ENCODE measurements around the gene TMEM258.
A peak's percentile ranks its signal among the peaks of the same experiment; 100 is the strongest.

The TMEM258 gene

DNA sequence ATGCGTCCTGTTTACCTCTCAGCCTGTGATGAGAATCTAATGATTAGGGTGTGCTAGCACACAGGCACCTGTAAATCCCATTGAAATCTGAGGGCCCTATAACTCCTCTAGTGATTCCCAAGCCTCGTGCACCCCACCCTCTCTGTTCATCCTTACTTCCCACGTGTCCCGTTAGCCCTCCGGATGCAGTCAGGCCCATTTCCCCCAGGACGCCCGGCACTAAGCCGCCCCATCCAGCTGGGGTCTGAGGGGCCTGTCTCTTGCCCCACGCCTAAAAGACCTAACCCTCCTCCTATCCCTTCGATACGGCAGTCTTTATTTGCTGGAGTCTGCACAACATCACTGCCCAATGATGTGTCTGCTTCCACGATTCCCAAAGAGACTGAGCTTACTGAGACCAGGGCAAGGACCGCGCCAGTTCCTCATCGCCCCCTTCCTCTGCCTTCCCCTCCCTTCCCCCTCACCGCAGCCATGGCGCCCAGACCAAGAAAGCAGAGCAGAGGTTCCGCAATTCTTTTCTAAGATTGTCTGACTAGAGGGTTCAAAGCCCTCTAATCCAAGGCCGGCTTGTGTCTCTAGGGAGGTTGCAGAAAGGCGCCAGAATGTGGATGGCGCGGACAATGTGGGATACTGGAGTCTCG lies 34.7 kb upstream of the TMEM258 start:
- Histone ChIP-seq H3K4me3 (ENCODE audit: insufficient read depth in 1 of 2, low read depth in 1 of 2, low read length in 2 of 2) (peak overlapping the region; percentile 82 to 87), H4K91ac (ENCODE audit: low read length) (peak overlapping the region; percentile 86), H2BK120ac (ENCODE audit: low read depth, low read length) (peak overlapping the region; percentile 44), H3K4me2 (ENCODE audit: low read length, poor library complexity, severe bottlenecking) (peak overlapping the region; percentile 94), H2BK12ac (ENCODE audit: low read length in 2 of 2) (peak overlapping the region; percentile 79 to 82), H3K23ac (ENCODE audit: low read length in 2 of 2) (peak overlapping the region in 1 of 2 experiments; percentile 97), H4K8ac (ENCODE audit: low read length) (peak overlapping the region; percentile 79), H2AK5ac (ENCODE audit: low read length, severe bottlenecking) (peak overlapping the region; percentile 27), H3K9ac (ENCODE audit: low read length) (peak overlapping the region; percentile 87), H3K27me3 (ENCODE audit: control insufficient read depth in 1 of 2, insufficient read depth in 1 of 2, low read length in 2 of 2) (no peaks in the 10 kb centered on the region), H3K4me1 (ENCODE audit: control insufficient read depth, insufficient read depth, low read depth, low read length) (peaks cover 25% of the 10 kb centered on the region), H3K27ac (ENCODE audit: low read length, poor library complexity, severe bottlenecking) (peak overlapping the region; percentile 58), H3K36me3 (ENCODE audit: control insufficient read depth in 1 of 2, insufficient read depth in 2 of 2, low read depth in 1 of 2, low read length in 2 of 2) (peaks cover 3 to 4% of the 10 kb centered on the region in 2 experiments), H3K9me3 (ENCODE audit: control insufficient read depth, low read length) (no peaks in the 10 kb centered on the region), H3K14ac (ENCODE audit: low read length in 2 of 2) (peak overlapping the region in 1 of 2 experiments; percentile 97), H3K18ac (ENCODE audit: low read depth in 1 of 2, low read length in 2 of 2) (peak overlapping the region; percentile 91 to 97), H3K4ac (ENCODE audit: low read depth in 1 of 2, low read length in 2 of 2) (peak overlapping the region; percentile 96 to 100), H2BK5ac (ENCODE audit: low read depth, low read length, poor library complexity, severe bottlenecking) (no peak overlapping the region), H3K79me1 (replicated peaks; ENCODE audit: low read length, poor library complexity, severe bottlenecking) (peaks cover 4% of the 10 kb centered on the region), H2BK15ac (ENCODE audit: low read depth, poor library complexity, severe bottlenecking) (peak overlapping the region; percentile 87), H2AFZ (ENCODE audit: low read depth, low read length) (no peak overlapping the region)
- DNase-seq: no peak
- 5% methylated on average over 23 of the region's 23 CpGs for WGBS

DNA sequence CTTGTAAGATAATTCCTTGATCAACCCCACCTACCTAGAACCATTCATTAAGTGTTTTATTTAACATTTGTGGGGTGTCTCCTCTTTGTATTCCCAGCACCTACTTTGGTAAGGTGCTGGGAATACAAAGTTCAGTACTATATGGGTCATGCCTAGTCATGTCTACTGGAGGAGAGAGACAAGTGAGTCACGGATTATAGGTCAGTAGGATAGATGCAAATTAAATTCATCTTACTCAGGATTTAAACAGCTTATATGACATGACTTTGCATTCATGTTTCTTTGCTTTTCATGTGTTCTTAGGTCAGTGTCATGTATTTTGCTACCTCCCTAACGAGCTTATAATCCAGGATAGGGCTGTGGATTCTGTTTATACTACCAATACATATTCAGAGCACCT lies 27.8 kb upstream of the TMEM258 start:
- peak overlapping the region; percentile 84 for H4K8ac ChIP-seq (ENCODE audit: low read length)
- H3K9me3 ChIP-seq (ENCODE audit: control insufficient read depth, low read length): no peaks in the 10 kb centered on the region
- no peak overlapping the region for H2BK120ac ChIP-seq (ENCODE audit: low read depth, low read length)
- peak overlapping the region; percentile 27 for H3K9ac ChIP-seq (ENCODE audit: low read length)
- 100% methylated on average over 1 of the region's 2 CpGs for WGBS
- H3K27ac ChIP-seq (ENCODE audit: low read length, poor library complexity, severe bottlenecking): no peak overlapping the region
- H4K91ac ChIP-seq (ENCODE audit: low read length): no peak overlapping the region
- H3K14ac ChIP-seq (ENCODE audit: low read length in 2 of 2): no peak overlapping the region
- H3K36me3 ChIP-seq (ENCODE audit: control insufficient read depth in 1 of 2, insufficient read depth in 2 of 2, low read depth in 1 of 2, low read length in 2 of 2): no peaks in the 10 kb centered on the region
- no peak overlapping the region for H2BK15ac ChIP-seq (ENCODE audit: low read depth, poor library complexity, severe bottlenecking)
- peak overlapping the region in 1 of 2 experiments; percentile 66 for H2BK12ac ChIP-seq (ENCODE audit: low read length in 2 of 2)
- peak overlapping the region; percentile 11 for H2BK5ac ChIP-seq (ENCODE audit: low read depth, low read length, poor library complexity, severe bottlenecking)
- H2AK5ac ChIP-seq (ENCODE audit: low read length, severe bottlenecking): peak overlapping the region; percentile 72
- peak overlapping the region in 1 of 2 experiments; percentile 26 for H3K4ac ChIP-seq (ENCODE audit: low read depth in 1 of 2, low read length in 2 of 2)
- H3K27me3 ChIP-seq (ENCODE audit: control insufficient read depth in 1 of 2, insufficient read depth in 1 of 2, low read length in 2 of 2): no peaks in the 10 kb centered on the region
- H3K4me3 ChIP-seq (ENCODE audit: insufficient read depth in 1 of 2, low read depth in 1 of 2, low read length in 2 of 2): no peak overlapping the region
- H3K18ac ChIP-seq (ENCODE audit: low read depth in 1 of 2, low read length in 2 of 2): peak overlapping the region; percentile 40 to 80
- peaks cover 7% of the 10 kb centered on the region for H3K4me1 ChIP-seq (ENCODE audit: control insufficient read depth, insufficient read depth, low read depth, low read length)
- peaks cover 7% of the 10 kb centered on the region for H3K79me1 ChIP-seq (replicated peaks; ENCODE audit: low read length, poor library complexity, severe bottlenecking)
- no peak overlapping the region for H2AFZ ChIP-seq (ENCODE audit: low read depth, low read length)
- no peak overlapping the region for H3K4me2 ChIP-seq (ENCODE audit: low read length, poor library complexity, severe bottlenecking)
- DNase-seq: peak; percentile 50
- H3K23ac ChIP-seq (ENCODE audit: low read length in 2 of 2): no peak overlapping the region

DNA sequence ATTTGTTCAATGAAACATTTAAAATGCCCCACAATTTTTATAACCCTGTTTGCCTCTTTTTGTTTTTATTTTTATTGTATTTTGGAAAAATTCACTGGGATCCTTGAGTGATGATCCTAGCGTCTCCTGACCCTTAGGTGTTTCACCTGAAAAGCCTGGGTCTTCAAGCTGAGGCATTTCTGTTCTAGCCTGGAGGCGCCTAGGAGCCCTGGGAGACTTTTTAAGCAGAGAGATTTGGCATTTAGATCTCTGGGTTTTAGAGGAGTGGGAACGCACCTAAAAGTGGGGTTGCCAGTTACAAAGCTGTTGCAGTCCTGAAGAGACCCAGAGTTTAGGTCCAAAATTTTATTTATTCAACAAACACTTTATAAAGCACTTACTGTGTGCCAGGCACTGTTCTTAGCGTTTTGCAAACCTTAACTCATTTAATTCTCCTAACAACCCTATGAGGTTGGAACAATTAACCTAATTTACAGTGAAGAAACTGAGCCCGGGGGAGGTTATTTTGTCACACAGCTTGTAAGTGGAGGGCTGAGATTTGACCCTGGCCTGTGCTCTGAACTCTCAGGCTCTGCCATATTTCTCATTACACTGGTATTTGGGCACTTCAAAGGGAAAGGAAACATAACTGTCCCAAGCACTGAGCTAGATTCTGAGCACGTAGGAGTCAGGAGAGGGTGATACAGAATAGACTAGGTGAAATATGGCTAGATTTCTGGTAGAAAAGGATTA lies 25.2 kb upstream of the TMEM258 start:
- WGBS: 53% methylated on average over 5 of the region's 6 CpGs
- Histone ChIP-seq H2BK15ac (ENCODE audit: low read depth, poor library complexity, severe bottlenecking) (peak overlapping the region; percentile 54), H3K18ac (ENCODE audit: low read depth in 1 of 2, low read length in 2 of 2) (peak overlapping the region; percentile 89 to 96), H3K23ac (ENCODE audit: low read length in 2 of 2) (no peak overlapping the region), H3K9me3 (ENCODE audit: control insufficient read depth, low read length) (no peaks in the 10 kb centered on the region), H2BK5ac (ENCODE audit: low read depth, low read length, poor library complexity, severe bottlenecking) (no peak overlapping the region), H2AK5ac (ENCODE audit: low read length, severe bottlenecking) (peak overlapping the region; percentile 84), H3K4ac (ENCODE audit: low read depth in 1 of 2, low read length in 2 of 2) (no peak overlapping the region), H3K79me1 (replicated peaks; ENCODE audit: low read length, poor library complexity, severe bottlenecking) (peaks cover 12% of the 10 kb centered on the region), H3K9ac (ENCODE audit: low read length) (peak overlapping the region; percentile 97), H3K27ac (ENCODE audit: low read length, poor library complexity, severe bottlenecking) (peak overlapping the region; percentile 83), H2BK12ac (ENCODE audit: low read length in 2 of 2) (no peak overlapping the region), H3K4me3 (ENCODE audit: insufficient read depth in 1 of 2, low read depth in 1 of 2, low read length in 2 of 2) (peak overlapping the region in 1 of 2 experiments; percentile 92), H3K36me3 (ENCODE audit: control insufficient read depth in 1 of 2, insufficient read depth in 2 of 2, low read depth in 1 of 2, low read length in 2 of 2) (peaks cover 7 to 9% of the 10 kb centered on the region in 2 experiments), H3K4me1 (ENCODE audit: control insufficient read depth, insufficient read depth, low read depth, low read length) (peaks cover 9% of the 10 kb centered on the region), H2BK120ac (ENCODE audit: low read depth, low read length) (peak overlapping the region; percentile 81), H4K91ac (ENCODE audit: low read length) (no peak overlapping the region), H3K14ac (ENCODE audit: low read length in 2 of 2) (peak overlapping the region in 1 of 2 experiments; percentile 28), H3K4me2 (ENCODE audit: low read length, poor library complexity, severe bottlenecking) (peak overlapping the region; percentile 85), H4K8ac (ENCODE audit: low read length) (no peak overlapping the region), H3K27me3 (ENCODE audit: control insufficient read depth in 1 of 2, insufficient read depth in 1 of 2, low read length in 2 of 2) (no peaks in the 10 kb centered on the region), H2AFZ (ENCODE audit: low read depth, low read length) (no peak overlapping the region)
- DNase-seq: no peak
